GM19452 (cell line): Measurements from ENCODE around the gene MICU2.

Source experiments
- ATAC-seq: cut with Tn5 transposase; IDR thresholded peaks from one replicate; pipeline ENCODE4 v1.9.1; 2021; ENCODE audit not compliant: unreplicated experiment

The MICU2 gene

DNA sequence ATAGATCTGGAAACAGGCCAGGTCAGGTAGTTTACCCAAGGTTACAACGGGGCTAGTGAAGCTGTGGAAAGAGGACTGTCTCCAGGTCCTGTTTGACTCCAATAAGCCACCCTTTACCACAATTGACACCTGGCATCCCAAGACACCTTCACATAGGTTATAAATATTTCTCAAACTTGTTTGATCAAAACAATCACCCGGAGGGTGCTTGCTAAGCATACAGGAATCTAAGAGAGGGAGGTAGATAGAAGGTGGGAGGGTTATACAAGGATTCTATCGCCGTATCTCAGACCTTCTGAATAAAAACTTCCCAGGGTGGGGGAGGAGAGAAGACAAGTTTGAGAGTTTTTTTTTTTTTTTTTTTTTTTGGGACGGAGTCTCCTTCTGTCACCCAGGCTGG is 55.4 kb downstream of the MICU2 start:
- ATAC-seq, result no peak

DNA sequence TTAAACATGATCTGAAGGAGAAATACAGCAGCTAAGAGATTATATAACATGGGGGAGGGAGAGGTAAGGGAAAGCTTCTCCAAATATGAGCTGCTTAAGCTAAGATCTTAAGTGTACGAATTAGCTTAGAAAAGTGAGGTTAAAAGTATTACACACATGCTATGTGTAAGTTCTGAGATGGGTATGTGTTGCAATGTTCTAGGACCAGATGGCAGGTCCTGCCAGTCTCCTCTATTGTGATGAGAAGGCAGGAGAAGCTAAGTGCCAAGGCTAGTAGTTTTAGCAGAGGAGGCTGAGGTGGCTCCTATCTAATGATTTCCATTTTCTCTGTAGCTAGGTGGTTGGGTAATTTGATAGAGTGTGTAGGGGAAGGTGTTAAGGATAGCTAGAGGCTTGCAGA is 57.6 kb downstream of the MICU2 start:
- no peak for ATAC-seq

- no peak for ATAC-seq
Observed at GRCh38 chr13:21544515-21544914, 59.5 kb downstream of the MICU2 start.

DNA sequence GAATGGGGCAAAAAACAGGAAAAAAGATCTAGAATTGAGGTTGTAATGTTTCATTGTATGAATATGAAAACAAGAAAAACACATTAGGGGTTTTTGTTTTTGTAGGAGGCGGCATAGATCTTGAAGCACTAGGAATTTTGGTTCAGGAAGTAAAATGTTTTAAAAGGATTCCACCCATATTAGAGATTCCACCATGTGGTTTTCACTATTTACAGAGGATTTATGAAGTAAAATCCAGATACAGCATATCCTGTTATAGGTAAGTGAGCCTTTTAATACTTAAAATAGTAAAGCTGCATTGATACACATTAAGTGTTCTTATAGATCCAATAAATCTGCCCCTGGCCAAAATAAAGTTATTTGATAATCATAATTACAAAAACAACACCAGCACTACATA is 61.4 kb downstream of the MICU2 start:
- ATAC-seq, result no peak

DNA sequence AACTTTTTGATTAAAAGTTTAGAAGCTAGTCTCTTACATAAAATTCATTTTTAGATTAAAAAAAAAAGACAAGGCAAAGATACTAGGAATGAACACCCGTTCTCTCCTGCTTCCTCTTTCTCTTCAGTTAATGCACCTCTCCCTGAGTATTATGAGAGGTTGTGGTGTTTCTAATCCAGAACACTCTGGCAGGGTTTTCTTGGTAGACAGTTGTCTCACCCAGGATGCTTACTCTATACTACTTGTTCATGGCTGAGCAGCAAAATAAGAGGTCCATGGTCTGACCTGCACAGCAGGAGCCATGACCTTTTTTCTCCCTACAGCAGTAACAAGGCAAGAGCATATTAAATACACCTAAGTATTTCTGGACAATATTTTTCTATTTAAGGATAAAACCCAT is 62.0 kb downstream of the MICU2 start:
- no peak for ATAC-seq

DNA sequence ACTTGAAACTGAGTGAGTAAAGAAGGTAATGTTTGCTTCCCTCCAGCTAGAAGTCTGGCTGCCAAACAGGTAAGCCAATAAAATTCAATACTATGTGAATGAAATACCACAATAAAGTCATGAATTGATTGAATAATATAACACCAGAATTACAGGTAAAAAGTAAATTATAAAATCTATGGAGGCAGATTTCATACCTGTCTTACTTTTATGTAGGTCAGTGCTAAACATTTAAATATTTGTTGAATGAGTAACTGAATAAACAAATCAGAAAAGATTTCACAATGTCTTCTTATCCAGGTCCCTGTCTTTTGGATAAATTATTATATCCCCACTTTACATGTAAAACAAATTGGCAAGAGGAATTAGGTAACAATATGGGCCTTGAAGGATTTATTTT is 62.7 kb downstream of the MICU2 start:
- no peak for ATAC-seq

GRCh38 chr13:21539687-21540086 is 64.3 kb downstream of the MICU2 start:
- ATAC-seq, result no peak

DNA sequence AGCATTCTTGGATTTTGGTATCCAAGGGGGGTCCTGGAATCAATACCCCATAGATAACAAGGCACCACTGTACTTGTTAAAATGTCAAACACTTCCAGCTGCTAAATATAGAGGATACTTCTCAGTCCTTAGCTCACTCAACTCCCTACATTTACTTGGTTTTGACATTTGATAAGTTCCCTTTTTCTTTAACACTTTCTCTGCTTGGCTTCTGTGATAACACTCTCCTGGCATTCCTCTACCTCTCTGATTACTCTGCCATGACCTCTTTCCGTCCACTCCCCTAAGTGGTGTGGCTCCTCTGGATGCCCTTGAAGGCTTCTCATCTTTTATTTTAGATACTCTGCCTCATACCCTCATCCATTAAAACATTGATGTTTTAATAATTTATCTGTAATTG is 65.2 kb downstream of the MICU2 start:
- no peak for ATAC-seq

DNA sequence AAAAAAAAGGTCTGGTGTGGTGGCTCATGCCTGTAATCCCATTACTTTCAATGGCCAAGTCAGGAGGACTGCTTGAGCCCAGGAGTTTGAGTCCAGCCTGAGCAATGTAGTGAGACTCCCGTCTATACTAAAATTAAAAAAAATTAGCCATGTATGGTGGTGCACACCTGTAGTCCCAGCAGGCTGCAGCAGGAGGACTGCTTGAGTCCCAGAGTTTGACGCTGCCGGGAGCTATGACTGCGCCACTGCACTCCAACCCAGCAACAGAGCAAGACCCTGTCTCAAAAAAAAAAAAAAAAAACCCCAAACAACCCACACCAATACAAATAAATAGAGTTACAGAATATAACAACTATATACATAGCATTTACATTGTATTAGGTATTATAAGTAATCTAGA is 65.7 kb downstream of the MICU2 start:
- ATAC-seq, result no peak

DNA sequence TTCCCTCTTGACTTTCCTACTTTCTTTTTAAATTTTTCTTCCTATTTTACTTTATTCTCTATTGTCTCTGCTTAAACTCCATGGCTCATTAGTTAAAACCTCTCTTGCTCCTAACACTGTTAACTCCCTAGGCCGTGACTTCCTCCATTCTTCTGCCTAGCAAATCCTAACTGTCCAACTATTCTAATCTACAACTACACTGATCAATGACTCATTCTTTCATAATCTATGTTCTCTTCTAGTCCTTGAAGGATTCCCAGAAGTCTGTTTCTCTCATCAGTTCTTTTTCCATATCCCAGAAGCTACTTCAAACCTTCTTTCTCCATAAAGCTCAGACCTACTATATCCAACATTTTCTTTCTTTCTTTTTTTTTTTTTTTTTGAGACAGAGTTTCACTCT is 66.9 kb downstream of the MICU2 start:
- no peak for ATAC-seq

GRCh38 chr13:21534760-21535159 is 69.2 kb downstream of the MICU2 start:
- no peak for ATAC-seq

DNA sequence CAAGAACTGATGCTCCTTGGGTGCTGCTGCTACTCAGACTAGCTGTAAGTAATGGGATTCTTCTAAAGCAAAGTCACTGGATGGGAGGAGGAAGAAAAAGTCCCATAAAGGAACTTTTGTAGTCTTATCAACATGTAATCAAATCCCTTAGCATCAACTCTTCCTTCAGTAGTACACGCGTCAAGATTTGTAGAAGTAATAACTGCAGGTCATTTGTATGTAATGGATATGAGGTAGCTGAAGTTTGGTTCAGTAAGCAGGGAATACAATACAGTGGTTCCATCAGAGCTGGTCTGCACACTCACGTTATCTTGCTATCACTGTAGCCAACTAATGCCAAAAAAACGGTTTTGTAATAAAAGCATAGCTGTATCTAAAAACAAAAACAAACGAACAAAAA is 72.5 kb downstream of the MICU2 start:
- ATAC-seq, result no peak

DNA sequence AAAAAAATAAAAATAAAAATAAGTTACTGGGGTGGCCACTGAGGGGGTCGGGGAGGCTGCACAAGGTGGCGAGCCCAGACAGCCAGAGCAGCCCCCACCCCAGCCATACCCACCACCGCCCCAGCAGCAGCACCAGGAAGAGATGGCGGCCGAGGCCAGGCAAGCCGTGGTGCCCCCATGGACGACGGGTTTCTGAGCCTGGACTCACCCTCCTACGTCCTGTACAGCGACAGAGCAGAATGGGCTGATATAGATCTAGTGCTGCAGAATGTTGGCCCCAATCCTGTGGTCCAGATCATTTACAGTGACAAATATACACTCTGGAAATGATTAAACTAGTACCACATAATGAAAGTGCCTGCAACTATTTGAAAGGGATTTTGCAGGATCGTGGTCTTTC is 73.3 kb downstream of the MICU2 start:
- no peak for ATAC-seq

- ATAC-seq, result no peak
Observed at GRCh38 chr13:21529146-21529893, 74.7 kb downstream of the MICU2 start.

GRCh38 chr13:21528616-21529015 is 75.4 kb downstream of the MICU2 start:
- ATAC-seq, result no peak

- ATAC-seq, result no peak
Observed at GRCh38 chr13:21526707-21527540, 77.0 kb downstream of the MICU2 start.

GRCh38 chr13:21522847-21523246 is 81.1 kb downstream of the MICU2 start:
- ATAC-seq, result no peak

GRCh38 chr13:21522130-21522529 is 81.8 kb downstream of the MICU2 start:
- ATAC-seq, result no peak

GRCh38 chr13:21518617-21519144 is 85.3 kb downstream of the MICU2 start:
- ATAC-seq, result no peak

- no peak for ATAC-seq
Observed at GRCh38 chr13:21517576-21517975, 86.4 kb downstream of the MICU2 start.

DNA sequence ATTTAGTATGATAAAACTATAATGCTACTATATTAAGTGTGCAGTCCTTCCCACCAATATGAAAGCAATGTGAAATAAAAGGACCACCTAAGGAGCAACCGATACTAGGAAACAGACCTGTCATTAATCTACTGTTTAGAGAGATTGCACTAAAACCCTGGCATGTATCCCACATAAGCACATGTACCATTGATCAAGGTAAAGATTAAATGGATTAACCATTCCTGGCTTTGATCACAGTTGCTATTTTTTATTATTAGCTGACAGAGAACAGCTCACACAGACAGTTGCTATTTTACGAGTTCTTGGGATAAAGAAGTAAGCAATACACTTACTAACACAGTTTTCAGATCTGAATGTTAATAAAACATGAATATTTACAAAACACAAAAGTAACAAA is 87.2 kb downstream of the MICU2 start:
- no peak for ATAC-seq

DNA sequence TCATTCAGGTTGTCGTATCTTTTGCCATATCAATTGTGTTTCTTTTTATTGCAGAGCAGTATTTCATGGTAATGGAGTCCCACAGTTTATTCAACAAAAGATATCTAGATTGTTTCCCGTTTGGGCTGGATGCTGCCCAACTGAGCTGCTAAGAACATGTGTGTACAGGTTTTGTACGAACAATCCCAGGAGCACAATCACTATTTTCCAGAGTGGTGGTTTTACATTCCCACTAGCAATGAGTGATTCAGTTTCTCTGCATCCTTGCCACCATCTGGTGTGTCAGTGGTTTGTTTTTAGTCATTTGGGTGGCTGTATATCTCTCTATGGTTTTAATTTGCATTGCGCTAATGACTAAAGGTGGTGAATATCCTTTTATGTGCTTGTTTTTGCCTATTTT is 92.1 kb downstream of the MICU2 start:
- ATAC-seq, result no peak
